HPDE6-E6E7 (cell line): ENCODE measurements around the gene UBXN10.
A peak's percentile ranks its signal among the peaks of the same experiment; 100 is the strongest.
"Not testable (repeated sequence)": the region's sequence is repeated elsewhere in the genome, so short reads cannot be mapped to it uniquely, and the experiment has no call there.

Experiments
- DNase-seq: peaks from one replicate; pipeline ENCODE4 v3.0.0; 2011; ENCODE audit warnings: missing footprints; ENCODE audit errors: extremely low spot score

Gene UBXN10

DNA sequence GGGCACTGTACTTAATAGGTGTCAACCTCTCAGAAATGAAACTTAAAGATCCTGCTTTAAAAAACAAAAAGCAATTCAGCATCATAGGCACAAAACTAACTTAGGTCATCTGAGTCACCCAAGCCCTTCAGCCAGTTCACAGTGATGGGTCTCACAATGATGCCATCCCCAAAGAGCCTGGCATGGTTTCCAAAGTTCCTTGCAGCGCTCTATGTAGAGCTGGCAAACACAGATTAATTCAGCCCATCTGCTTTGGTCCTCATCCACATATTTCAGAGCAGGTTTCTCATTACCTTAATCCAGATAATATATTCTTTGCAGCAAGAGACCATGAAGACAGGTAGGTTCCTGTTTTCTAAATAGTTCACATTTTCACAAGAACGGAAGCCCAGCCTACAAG, 15.1 kb downstream of the UBXN10 start:
- no peak for DNase-seq

DNA sequence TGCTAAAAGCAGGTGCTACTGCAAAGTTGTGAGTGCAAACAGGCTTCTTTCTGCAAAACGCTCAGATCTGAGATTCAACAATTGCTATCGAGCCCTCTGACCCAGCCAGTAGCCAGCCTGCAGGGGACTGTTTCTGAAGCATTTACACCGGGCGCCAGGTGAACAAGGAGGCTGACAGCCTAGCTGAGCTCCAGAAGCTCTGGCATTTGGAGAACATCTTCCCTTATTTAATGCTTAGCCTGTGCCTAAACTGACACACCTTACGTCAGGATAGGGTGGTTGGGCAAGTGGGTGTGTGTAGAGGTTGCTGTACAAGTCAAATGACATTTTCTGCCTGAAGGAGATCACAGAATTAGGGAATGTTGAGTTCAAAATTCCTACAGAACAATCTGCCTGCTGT, 16.3 kb downstream of the UBXN10 start:
- no peak for DNase-seq

DNA sequence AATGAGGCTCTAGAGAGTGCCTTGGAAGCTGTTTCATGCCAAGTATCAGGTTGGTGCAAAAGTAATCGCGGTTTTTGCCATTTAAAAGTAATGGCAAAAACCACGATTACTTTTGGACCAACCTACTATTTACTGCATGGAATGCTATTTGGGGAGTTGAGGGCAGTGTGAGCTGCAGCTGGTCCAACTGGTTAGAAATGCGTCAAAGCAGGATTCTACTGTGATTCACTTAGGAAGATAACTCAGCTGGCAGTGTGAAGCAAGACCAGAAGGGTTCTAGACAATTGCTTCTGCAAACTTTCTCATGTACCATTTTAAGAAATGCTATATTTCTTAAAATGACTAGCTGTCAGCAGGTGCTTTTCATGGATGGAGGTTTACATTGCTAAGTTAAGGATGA, 21.6 kb downstream of the UBXN10 start:
- DNase-seq: peak; percentile 45

DNA sequence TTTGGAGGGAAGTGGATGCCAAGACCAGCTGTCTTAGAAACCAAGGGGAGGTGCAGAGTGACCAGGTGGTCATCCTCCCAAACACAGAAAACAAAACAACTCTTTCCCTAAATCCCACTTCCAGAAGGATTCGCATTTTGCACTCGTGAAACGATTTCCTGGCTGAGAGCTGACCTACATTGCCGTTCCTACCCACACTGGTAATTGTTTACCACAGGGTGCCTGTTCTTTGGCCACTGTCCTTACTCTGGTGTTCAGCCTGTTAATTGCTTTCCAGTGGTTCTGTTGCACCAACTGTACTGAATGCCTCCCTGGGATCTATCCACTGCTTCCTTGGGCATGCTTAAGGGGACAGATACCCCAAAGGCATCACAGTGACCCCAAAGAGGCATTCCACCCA, 23.6 kb downstream of the UBXN10 start:
- DNase-seq: no peak

DNA sequence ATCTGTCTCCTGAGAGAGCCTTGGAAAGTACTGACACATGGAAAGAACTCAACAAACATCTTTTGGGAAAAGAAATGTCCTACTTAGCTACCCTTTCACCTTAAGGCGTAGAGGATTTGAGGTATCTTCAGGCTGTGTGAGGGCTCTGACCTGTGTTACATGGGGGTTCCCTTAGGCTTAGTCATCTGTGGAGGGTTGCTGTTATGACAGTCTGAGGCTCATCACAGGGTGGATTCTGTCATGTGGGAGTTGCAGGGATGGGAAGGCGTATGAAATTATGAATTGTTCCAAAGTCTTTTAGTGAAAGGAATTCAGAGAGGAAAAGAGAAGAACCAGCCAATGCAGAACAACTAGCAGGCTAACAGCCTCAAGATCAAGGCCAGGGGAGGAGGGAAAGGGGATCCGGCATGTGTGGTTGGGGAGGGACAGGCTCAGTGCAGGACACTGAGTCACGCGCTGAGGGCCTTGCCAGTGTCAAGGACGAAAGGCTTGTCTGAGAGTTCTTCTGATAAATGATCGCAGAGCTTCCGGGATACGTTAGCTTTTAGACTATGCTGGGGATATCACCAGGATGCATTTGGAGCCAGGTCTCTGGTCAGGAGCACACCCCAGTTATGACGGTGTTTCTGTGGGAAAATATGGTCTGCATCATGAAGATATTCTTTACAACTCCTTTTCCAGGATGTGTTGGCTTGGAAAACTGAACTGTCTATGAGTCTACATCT, 25.0 kb downstream of the UBXN10 start:
- no peak for DNase-seq

DNA sequence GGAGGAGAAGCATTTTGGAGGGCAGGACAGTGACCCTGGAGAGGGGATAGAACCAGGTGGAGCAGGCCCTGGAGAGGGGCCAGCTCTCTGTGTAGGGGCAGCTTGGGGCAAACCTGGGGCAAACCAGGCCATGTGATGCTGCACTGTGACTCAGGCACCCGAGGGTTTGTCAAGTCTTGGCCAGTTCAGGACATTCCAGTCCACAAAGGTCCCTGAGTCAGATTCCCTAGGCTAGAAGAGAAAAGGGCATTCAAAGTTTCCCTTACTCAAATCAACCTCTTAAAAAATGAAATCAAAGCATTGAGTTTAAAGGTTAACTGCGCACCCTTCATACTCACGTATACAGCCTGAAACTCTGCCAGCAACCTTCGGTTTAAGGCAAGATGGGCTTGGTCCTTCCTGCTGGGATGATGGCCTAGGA, 25.6 kb downstream of the UBXN10 start:
- DNase-seq: peak; percentile 84

DNA sequence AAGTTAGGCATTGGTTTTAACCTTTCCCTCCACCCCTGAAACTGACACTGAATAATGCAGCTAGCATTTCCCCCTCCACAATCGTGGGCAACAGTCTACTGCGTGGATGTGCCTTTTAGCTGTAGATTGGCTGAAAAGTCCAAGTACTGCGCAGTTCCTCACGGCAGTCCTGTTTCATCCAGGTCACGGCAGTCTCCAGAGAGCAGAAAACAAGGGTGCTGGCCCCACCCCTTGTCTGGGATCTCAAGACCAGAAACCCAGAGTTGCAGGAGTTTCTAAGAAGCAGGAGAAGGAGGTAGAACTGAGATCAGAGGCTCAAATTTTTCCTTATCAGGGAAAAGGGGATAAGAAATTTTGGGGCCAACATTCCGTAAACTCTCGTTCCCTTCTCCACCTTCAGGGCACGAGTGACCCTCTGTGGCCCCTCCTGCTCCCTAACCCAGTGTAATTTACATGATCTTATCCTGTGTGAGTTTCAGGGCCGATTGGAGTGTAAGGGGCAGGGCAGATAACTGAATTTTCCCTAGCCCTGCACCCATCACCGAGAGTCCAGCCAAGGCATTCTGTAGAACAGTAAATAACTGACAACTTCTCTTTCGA, 26.3 kb downstream of the UBXN10 start:
- peak; percentile 31 for DNase-seq

DNA sequence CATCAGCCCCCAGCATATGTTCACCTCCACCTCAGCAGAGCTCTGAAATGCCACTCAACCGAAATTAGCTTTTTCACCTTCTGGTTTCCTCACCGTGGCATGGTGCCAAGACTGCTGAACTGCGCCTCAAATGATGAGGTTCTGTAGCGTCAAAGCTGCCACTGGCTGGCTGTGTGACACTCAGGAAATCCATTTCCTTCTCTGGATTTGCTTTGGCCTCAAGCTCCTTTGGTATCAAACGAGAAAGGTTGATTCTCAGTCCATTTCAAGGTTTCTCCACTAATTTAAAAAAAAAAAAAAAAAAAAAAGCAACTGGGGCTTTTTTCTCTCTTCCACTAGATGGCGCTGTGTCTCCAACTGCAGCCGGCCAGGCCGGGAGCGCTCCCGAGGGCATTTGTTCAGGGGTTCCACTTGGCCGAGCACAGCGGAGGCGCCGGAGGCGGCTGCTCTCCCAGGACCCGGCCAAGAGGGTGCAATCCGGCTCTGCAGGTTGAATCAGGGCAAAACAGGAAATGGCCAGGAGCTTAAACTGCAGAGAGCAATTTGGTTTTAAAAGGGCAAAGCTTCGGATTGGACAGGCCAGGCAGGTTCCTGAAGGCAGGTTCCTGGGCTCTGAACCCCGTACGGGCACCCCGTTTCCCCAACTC, 26.9 kb downstream of the UBXN10 start:
- peak; percentile 82 for DNase-seq

DNA sequence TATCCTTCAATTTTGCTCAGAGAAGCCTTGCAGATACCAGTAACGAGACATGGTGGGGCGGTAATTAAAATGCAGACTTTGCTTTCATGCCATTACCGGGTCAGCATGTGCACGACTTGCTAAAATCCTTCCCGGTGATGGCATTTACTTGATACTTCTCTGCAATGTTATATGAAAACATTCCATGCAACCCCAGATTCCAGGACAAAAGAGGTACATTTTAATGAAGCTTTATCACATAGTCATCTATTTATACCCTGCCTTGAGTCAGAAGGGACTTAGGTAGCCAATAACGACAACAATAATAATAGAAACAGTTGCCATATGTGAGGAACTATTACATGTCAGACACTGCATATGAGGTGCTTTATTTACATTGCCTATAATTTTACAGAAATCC, 29.8 kb downstream of the UBXN10 start:
- no peak for DNase-seq

DNA sequence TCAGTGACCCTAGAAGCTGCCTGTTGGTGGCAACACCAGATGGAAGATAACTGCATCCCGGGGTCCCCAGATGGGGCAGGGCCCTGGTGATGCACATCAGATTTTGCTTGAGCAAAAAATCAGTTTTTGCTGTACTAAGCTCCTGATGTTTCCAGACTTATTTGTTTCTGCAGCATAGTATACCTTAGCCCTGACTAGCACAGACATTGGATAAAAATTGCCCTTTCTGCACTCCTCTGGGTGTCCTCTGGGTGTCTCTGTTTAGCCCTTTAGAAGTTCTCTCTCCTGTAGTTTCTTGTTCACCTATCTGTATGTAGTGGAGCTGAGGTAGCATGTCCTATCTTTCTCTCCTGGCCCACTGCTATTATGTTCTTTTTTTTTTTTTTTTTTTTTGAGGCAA, 30.7 kb downstream of the UBXN10 start:
- no peak for DNase-seq

DNA sequence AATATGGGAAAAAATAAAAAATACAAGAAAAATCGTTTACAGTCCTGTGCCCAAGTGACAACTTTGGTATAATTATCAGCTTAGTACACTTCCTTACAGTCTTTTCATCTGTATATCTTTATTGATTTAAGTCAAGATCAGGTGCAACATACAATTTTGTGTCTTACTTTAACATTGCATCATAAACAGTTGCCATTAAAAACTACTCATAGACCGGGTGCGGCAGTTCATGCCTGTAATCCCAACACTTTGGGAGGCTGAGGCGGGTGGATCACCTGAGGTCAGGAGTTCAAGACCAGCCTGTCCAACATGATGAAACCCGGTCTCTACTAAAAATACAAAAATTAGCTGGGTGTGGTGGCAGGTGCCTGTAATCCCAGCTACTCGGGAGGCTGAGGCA, 33.2 kb downstream of the UBXN10 start:
- not testable (repeated sequence) for DNase-seq

DNA sequence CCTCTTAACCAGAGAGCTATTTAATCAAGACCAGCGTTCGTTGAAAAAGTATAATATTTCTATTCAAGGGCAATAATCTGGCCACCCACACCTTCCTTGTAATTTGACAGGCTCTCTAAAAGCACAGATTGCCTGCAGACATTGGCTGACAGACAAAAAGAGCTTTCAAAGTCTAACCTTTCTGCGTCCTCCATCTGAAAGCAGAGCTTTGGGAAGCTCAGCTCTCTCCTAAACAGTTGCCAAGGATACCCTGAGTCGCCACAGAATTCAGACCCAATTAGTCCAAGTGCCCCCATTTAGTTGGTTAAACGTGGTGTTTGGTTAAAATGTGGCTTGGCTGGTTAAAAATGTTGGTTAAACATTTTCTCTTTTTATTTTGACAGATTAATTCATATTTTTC, 34.1 kb downstream of the UBXN10 start:
- no peak for DNase-seq

DNA sequence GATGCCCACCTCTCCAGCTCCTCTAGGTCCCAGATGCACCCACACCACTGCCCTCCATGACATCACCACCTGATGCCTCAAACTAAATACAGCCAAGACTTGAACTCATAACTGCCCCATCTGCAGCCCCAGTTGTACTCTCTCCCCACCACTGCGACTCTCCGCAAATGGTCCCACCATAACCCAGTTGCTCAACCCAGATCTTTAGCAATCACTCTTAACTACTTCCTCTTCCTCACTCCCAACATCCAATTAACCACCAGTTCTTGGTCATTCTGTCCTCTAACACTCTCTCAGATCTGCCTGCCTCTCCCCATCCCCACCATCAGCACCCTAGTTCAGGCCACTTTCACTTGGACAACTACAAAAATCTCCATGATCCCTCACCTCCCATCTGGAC, 37.2 kb downstream of the UBXN10 start:
- DNase-seq: no peak

DNA sequence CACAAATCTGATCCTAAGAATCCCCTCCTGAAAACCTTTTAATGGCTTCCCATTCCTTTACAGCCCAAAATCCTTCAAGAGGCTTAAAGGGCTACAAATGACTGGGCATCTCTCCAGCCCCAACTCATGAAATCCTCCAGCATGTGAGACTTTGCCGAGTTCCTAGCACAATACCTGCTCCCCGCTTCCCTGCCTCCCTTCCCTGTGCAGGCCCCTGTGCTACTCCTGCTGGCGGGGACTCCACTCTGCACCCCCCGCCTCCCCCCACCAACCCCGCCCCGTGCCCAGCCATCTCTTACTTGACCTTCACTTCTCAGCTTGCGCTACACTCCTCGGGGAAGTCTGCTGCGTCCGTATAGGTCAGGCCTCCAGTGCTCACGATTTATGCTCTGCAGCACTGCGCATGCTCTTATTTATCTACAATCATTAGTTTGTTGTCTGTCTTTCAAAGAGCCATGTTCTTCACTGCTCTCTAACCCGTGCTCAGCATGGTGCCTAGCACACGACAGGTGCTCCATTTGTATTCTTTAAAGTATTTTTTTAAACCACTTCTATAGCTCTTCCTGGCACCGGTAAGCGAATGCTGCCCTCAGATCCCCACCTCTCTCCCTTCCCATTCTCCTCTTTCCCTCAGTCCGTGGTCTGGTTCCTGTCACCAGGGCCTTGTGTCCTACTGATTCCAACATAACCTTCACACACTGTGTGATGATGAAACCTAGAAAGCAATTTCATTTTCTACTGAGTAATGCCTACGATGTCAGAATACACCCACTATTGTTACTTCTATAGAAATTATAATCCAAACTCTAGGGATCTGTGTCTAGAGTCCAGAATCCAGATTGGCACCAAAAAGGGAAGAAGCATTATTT, 37.9 kb downstream of the UBXN10 start:
- no peak for DNase-seq

DNA sequence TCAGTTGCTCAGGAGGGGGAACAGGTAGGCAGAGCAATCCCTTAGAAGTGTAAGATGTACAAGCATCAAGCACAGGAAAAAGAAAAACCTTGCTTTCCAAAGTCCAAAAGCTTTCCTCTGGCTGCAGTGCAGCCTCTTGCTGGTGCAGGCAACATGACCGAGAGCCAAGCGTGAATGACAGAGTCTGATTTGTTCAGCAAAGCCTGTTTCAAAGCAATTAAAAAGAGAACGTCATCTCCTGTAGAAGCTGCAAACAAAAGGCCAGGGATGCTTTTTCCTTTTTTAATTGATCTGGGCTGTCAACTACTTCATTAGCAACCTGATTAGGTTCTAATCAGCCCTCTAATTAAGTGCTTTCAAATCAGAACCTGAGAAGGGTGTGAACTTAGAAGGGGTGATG, 38.6 kb downstream of the UBXN10 start:
- DNase-seq: no peak

DNA sequence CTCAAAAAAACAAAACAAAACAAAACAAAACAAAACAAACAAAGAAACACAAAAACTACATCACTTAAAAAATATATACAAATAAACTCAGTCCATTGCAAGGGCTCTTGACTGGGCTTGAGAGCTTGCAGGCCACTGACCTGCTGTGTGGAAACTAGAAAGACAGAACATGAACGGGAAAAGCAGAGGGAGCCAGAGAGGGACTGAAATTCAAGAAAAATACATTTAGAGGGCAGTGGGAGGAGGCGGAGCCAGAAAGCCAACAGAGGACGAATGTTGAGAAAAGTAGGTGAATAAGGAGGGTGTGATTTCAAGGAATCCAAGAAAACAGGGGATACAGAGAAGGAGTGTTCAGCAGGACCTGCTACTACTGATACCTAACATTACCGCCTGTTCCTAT, 41.8 kb downstream of the UBXN10 start:
- no peak for DNase-seq

DNA sequence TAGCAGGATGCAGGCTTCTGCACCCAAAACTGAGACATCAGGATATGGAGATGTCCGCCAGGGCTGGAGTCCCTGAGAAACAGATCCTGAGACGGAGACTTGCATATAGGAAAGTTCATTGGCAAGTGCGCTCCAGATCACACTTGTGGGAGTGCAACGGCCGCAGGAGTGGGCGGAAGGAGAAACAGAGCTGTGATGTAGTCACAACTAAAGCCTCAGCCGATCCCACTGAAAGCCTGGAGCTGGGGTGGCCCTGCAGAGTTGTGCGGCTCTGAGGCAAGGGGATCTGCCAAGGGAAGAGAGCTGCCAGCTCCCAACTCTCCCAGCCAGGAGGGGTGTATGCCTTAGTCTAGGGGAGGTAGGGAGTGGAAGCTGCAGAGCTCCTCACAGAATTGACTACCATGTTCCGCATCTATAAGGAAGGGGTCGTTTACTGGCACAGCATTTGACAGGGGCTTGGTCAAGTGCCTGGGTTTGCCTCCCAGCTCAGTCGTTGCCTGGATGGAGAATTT, 42.5 kb downstream of the UBXN10 start:
- no peak for DNase-seq

DNA sequence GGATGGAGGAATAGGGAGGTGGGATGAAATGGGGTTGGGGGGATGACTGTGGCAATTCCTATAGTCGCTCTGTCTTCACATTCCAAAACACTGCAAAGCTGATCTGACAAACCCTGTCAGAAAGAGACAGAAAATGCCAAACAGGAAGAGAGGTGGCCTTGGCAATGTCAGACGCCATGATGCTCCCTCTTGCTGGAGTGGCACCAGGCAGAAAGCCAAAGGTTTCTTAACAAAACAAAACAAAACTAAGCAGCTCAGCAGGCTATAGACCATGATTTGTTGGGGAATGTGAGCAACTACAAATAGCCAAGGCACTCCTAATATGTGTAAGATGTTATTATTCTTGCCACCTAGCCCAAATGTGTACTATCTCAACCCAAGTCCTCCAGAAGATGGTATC, 43.3 kb downstream of the UBXN10 start:
- DNase-seq: no peak

DNA sequence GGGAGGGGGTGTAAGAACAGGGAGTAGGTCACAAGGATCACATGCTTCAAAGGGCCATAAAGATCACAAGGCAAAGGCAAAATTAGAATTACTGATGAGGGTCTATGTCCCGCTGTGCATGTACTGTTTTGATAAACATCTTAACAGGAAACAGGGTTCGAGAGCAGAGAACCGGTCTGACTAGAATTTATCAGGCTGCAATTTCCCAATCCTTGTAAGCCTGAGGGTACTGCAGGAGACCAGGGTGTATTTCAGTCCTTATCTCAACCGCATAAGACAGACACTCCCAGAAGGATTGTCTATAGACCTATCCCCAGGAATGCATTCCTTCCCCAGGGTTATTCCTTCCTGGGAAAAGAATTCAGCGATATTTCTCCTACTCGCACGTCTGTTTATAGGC, 46.7 kb downstream of the UBXN10 start:
- not testable (repeated sequence) for DNase-seq

DNA sequence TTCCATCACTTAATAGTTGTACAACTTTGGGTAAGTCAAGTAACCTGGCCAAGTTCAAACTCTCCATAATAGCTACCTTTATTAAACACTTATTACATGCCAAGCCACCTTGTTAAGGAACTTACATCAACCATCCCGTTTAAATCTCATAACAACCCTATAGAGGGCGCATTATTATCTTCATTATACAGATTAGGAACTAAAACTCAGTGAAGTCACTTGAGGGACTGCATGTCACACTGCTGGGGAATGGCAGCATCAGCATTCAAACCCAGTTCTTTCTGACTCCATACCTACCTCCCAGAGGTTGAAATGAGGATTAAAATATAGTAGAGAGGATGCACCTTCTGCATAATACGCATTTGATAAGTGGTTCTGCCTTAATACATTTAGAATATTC, 47.5 kb downstream of the UBXN10 start:
- no peak for DNase-seq

DNA sequence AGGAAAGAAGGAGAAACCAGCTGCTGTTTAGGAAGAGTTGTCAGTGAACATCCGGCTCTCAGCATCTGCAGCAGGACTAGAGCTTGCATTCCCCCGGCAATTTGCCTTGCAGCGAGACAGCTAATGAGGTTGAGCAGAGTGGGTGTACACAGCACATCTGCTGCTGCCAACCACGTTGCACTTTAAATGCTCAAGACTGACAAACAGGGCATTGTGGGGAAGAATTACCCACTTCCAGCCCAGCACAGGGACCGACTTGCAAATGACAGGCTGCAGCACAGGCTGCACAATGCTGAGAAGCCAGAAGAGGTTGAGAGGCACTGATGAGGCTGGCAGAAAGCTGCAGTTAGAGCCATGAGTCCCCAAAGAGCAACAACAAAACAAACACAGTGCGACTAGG, 48.0 kb downstream of the UBXN10 start:
- no peak for DNase-seq
